Mucosa of descending colon (tissue), 3 donors: ENCODE results near the gene ABCA2. TPM values are rescaled to one million over a fixed set of nuclear protein-coding genes. Genes with fewer than 3 reads are reported as not detected.

Experiments used
- ATAC-seq: fragments of 200-7000 bp; cut with Tn5 transposase; one replicate; pipeline ENCODE4 v1.9.1; 2020; ENCODE audit warnings: mild to moderate bottlenecking, moderate library complexity
- DNase-seq, 3 donors: peaks; one replicate each; pipeline ENCODE4 v3.0.0-alpha.2; 2020
- H3K36me3 ChIP-seq: fragments of 200-600 bp; one replicate; pipeline ENCODE4 v1.8.0; 2021; ENCODE audit warnings: low read depth, mild to moderate bottlenecking
- H3K4me1 ChIP-seq: fragments of 200-600 bp; one replicate; pipeline ENCODE4 v1.8.0; 2021; ENCODE audit warnings: low read depth, mild to moderate bottlenecking
- H3K4me3 ChIP-seq: fragments of 200-600 bp; one replicate; pipeline ENCODE4 v1.8.0; 2021; ENCODE audit warnings: mild to moderate bottlenecking
- H3K9me3 ChIP-seq: fragments of 200-600 bp; one replicate; pipeline ENCODE4 v1.8.0; 2021; ENCODE audit warnings: mild to moderate bottlenecking
- CTCF ChIP-seq: fragments of 200-600 bp; IDR thresholded peaks from one replicate; pipeline ENCODE4 v1.8.0; 2022; ENCODE audit warnings: antibody characterized with exemption, mild to moderate bottlenecking
- intact Hi-C, 2 donors: fragments of 100-400 bp; cut with DNase I in 1 of 2; cut with micrococcal nuclease in 1 of 2; formaldehyde crosslinking; loops; one replicate each; pipeline versions ENCODE4 v1.11.0 to v1.11.1; 2022; cut with DNase I, micrococcal nuclease
- total RNA-seq, 3 donors: library from RNA; stranded (reverse); fragmentation: NEBNext Ultra II Directional in 2 of 3; extraction: Animal tissue kit (Norgen Biotek cat#: 25700) in 2 of 3; gene quantifications; one replicate each; pipeline versions ENCODE4 v1.2.1 to v1.2.4, GENCODE V29; 2021 to 2023
- donor health status: DM: no; HTN: no; CAD: no; lungs with moderate emphysema.
- donor health status: DM: no; HTN: no; CAD: no.
- donor health status: DM: no; HTN: yes; CAD: no.

ABCA2 gene
- total RNA-seq, 3 donors from 2014 or later: 20.1 to 77.2 (median 48.0) TPM

- intact Hi-C loops: no loop called here
- no peak for ATAC-seq
- TF ChIP-seq CTCF: no peak
- Histone ChIP-seq H3K4me3 (no peak overlapping the region), H3K4me1 (no peaks in the 10 kb centered on the region), H3K36me3 (no peaks in the 10 kb centered on the region), H3K9me3 (no peaks in the 10 kb centered on the region)
- no peak for DNase-seq
Measured at GRCh38 chr9:137012694-137013570, 15.1 kb downstream of the ABCA2 start.

DNA sequence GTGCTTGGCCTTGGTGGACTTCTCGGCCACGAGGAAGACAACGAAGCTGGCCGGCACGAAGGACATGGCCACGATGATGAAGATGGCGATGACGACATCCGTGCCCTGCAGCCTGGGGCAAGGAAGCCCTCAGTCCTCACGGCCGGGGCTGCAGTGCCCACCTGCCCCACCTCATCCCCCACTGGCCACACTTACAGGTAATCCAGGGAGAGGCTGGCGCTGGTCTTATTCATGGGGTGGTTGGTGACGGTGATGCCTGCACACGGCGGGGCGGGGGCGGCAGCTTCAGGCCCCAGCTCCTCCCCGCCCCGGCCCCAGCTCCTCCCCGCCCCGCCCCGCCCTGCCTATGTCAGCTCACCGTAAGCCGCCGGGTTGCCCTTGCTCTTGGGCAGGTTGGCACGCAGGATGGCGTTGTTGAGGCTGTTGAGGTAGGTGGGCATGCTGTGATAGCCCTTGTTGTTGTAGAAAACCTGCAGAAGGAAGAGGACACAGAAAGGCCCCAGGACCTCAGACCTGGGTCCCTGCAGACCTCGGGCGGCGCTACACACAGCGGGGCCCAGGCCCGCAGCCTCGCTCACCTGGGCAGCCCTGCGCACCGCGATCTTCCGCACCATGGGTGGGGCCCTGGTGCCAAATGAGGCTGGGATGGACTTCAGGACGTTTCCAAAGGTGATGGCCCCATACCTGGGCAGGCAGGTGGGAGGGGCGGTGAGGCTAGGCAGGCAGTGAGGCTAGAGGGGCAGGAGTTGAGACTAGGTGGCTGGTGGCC lies 15.9 kb downstream of the ABCA2 start:
- no peaks in the 10 kb centered on the region for H3K36me3 ChIP-seq
- no peak for DNase-seq

DNA sequence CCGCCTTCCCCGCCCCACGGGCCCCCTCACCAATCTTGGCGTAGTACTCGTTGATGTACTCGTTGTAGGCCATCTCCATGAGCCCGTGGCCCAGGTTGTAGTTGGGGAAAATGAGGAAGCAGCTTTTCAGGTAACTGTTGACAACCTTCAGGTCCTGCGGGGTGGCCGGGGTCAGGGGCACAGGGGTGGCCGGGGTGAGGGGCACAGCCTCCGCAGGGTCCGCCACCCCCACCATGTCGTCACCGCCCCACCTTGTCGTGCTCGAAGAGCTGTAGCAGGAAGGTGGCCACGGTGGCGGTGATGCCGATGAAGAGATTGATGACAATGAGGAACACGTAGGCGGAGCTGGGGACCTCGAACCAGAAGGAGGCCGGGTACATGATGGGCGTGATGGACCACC lies 16.9 kb downstream of the ABCA2 start:
- no peak for TF ChIP-seq CTCF
- no peaks in the 10 kb centered on the region for H3K4me1 ChIP-seq
- no peaks in the 10 kb centered on the region for H3K9me3 ChIP-seq
- intact Hi-C loops: no loop called here
- DNase-seq (no peak), ATAC-seq (no peak)
- H3K4me3 ChIP-seq: no peak overlapping the region
- H3K36me3 ChIP-seq: no peaks in the 10 kb centered on the region

More for the DNA sequence above, 15.9 kb downstream of the ABCA2 start:
- H3K4me1 ChIP-seq: no peaks in the 10 kb centered on the region
- ATAC-seq: no peak
- intact Hi-C loops: no loop called here
- no peak for TF ChIP-seq CTCF
- no peak overlapping the region for H3K4me3 ChIP-seq
- H3K9me3 ChIP-seq: no peaks in the 10 kb centered on the region

GRCh38 chr9:137009938-137010732 lies 17.9 kb downstream of the ABCA2 start:
- intact Hi-C loops: no loop called here
- Histone ChIP-seq H3K9me3 (no peaks in the 10 kb centered on the region), H3K4me1 (no peaks in the 10 kb centered on the region), H3K36me3 (no peaks in the 10 kb centered on the region), H3K4me3 (no peak overlapping the region)
- DNase-seq: no peak
- no peak for TF ChIP-seq CTCF
- no peak for ATAC-seq

GRCh38 chr9:137009217-137009616 lies 18.8 kb downstream of the ABCA2 start:
- Histone ChIP-seq H3K9me3 (peaks cover 5% of the 10 kb centered on the region), H3K4me3 (no peak overlapping the region), H3K36me3 (no peaks in the 10 kb centered on the region), H3K4me1 (no peaks in the 10 kb centered on the region)
- TF ChIP-seq CTCF: no peak
- intact Hi-C loops: no loop called here
- ATAC-seq (no peak), DNase-seq (no peak)
